ENCODE measurements around the gene AFAP1L1. TPM values are rescaled to one million over a fixed set of nuclear protein-coding genes. Genes with fewer than 3 reads are reported as not detected.

AFAP1L1 gene
- total and polyA plus RNA-seq, 2 of the 13 experiments (the other 11 are each of a cell fraction or from before 2014, with no cell fraction given), result 0.38 to 1.0 TPM

- TF ChIP-seq, protein P1, sequence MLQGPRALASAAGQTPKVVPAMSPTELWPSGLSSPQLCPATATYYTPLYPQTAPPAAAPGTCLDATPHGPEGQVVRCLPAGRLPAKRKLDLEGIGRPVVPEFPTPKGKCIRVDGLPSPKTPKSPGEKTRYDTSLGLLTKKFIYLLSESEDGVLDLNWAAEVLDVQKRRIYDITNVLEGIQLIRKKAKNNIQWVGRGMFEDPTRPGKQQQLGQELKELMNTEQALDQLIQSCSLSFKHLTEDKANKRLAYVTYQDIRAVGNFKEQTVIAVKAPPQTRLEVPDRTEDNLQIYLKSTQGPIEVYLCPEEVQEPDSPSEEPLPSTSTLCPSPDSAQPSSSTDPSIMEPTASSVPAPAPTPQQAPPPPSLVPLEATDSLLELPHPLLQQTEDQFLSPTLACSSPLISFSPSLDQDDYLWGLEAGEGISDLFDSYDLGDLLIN (CRISPR knock-in tag; IDR thresholded peaks at IDR 0.05; ENCODE audit: borderline replicate concordance), result no peak
- TF ChIP-seq HNRNPUL1 (IDR thresholded peaks at IDR 0.05; ENCODE audit: low read depth, low read length) (no peak), SMAD3 (CRISPR knock-in tag; IDR thresholded peaks at IDR 0.05) (no peak), ZNF350 (CRISPR knock-in tag; IDR thresholded peaks at IDR 0.05; ENCODE audit: borderline replicate concordance, low read depth) (no peak), ZNF83 (CRISPR knock-in tag; IDR thresholded peaks at IDR 0.05; ENCODE audit: borderline replicate concordance) (no peak)
- no peaks in the 10 kb centered on the region for H3K79me2 ChIP-seq (ENCODE audit: insufficient read depth, low read length)
- in situ Hi-C loops (cut with HindIII; ENCODE audit: extremely low pct_ligation_motif_present, low pct_unique_long_range_greater_than_20kb), result no loop called here
- no peaks in the 10 kb centered on the region for H3K9me3 ChIP-seq (ENCODE audit: low read length)
- ChIA-PET CTCF (ENCODE audit: low intra/inter-chr PET ratio, low total read pairs) (no interaction called here), POLR2A (interaction anchor here (1.4 kb wide), 1 partner anchor 8 kb away, joined by 8 read pairs; the partner anchor contains the start of gene GRPEL2)
- H3K36me3 ChIP-seq (replicated peaks in 1 of 2; ENCODE audit: control insufficient read depth in 1 of 2, insufficient read depth in 2 of 2, low read length in 2 of 2), result peaks cover 11 to 47% of the 10 kb centered on the region in 2 experiments
- H3K27ac ChIP-seq (ENCODE audit: extremely low read length, insufficient read depth, low read length), result no peak overlapping the region
- H3K4me2 ChIP-seq (ENCODE audit: low read depth, low read length), result no peak overlapping the region
- ATAC-seq (no peak), DNase-seq (ENCODE audit: low spot score) (no peak), FAIRE-seq (no peak)
- 94% methylated on average over 2 of the region's 2 CpGs for WGBS (ENCODE audit: low lambda C conversion rate)
- intact Hi-C loops (cut with micrococcal nuclease; ENCODE audit: unreplicated experiment), result no loop called here
- no peaks in the 10 kb centered on the region for H3K27me3 ChIP-seq (ENCODE audit: control insufficient read depth in 1 of 2, insufficient read depth in 2 of 2, low read length in 2 of 2)
- BruUV-seq (replicated peaks), result no TSS peak
- no peak overlapping the region for H3K4me3 ChIP-seq (replicated peaks in 1 of 3; ENCODE audit: insufficient read depth in 1 of 3, low read depth in 2 of 3, low read length in 3 of 3)
- peaks cover 16% of the 10 kb centered on the region for H3K4me1 ChIP-seq (ENCODE audit: insufficient read depth, low read length)
- 0 out of 2 replicates have a peak, but pooled peaks cover 4% of the 10 kb centered on the region for H4K20me1 ChIP-seq (ENCODE audit: insufficient read depth, low read length)
- H3K9ac ChIP-seq (ENCODE audit: insufficient read depth, low read depth, low read length), result no peak overlapping the region
- H2AFZ ChIP-seq (ENCODE audit: low read length), result no peak overlapping the region
Observed at GRCh38 chr5:149353911-149354310, 82.3 kb downstream of the AFAP1L1 start.

- intact Hi-C loops (cut with micrococcal nuclease; ENCODE audit: unreplicated experiment), result no loop called here
- WGBS (ENCODE audit: low lambda C conversion rate), result 100% methylated on average over 1 of the region's 1 CpG
Observed at GRCh38 chr5:149355688-149356087, 84.0 kb downstream of the AFAP1L1 start.

More at GRCh38 chr5:149355688-149356087, 84.0 kb downstream of the AFAP1L1 start:
- Histone ChIP-seq H3K79me2 (ENCODE audit: insufficient read depth, low read length) (no peaks in the 10 kb centered on the region), H3K4me3 (replicated peaks in 1 of 3; ENCODE audit: insufficient read depth in 1 of 3, low read depth in 2 of 3, low read length in 3 of 3) (no peak overlapping the region), H3K4me2 (ENCODE audit: low read depth, low read length) (no peak overlapping the region), H2AFZ (ENCODE audit: low read length) (no peak overlapping the region), H3K27ac (ENCODE audit: extremely low read length, insufficient read depth, low read length) (no peak overlapping the region), H3K9ac (ENCODE audit: insufficient read depth, low read depth, low read length) (no peak overlapping the region), H4K20me1 (ENCODE audit: insufficient read depth, low read length) (0 out of 2 replicates have a peak, but pooled peaks cover 4% of the 10 kb centered on the region), H3K27me3 (ENCODE audit: control insufficient read depth in 1 of 2, insufficient read depth in 2 of 2, low read length in 2 of 2) (no peaks in the 10 kb centered on the region), H3K36me3 (replicated peaks in 1 of 2; ENCODE audit: control insufficient read depth in 1 of 2, insufficient read depth in 2 of 2, low read length in 2 of 2) (peaks cover 7 to 29% of the 10 kb centered on the region in 2 experiments), H3K4me1 (ENCODE audit: insufficient read depth, low read length) (peaks cover 17% of the 10 kb centered on the region), H3K9me3 (ENCODE audit: low read length) (no peaks in the 10 kb centered on the region)
- no TSS peak for BruUV-seq (replicated peaks)
- ChIA-PET POLR2A (interaction anchor here (1.3 to 3.8 kb wide), 2 partner anchors 10 to 35 kb away, joined by 5 to 32 read pairs; partner anchors contain the start of gene GRPEL2), CTCF (ENCODE audit: low intra/inter-chr PET ratio, low total read pairs) (no interaction called here)
- ATAC-seq (no peak), DNase-seq (ENCODE audit: low spot score) (no peak), FAIRE-seq (no peak)
- no peak for TF ChIP-seq ZMAT5 (CRISPR knock-in tag; IDR thresholded peaks at IDR 0.05; ENCODE audit: borderline replicate concordance, low read depth)
- TF ChIP-seq KLF12 (CRISPR knock-in tag; IDR thresholded peaks at IDR 0.05; ENCODE audit: borderline replicate concordance), result no peak
- no peak for TF ChIP-seq ZNF761 (CRISPR knock-in tag; conservative IDR thresholded peaks at IDR 0.05)
- no peak for TF ChIP-seq AHR (CRISPR knock-in tag; IDR thresholded peaks at IDR 0.05)
- TF ChIP-seq MED1 (CRISPR knock-in tag; IDR thresholded peaks at IDR 0.05), result no peak
- no peak for TF ChIP-seq HIVEP1 (CRISPR knock-in tag; IDR thresholded peaks at IDR 0.05)
- TF ChIP-seq, protein P2, sequence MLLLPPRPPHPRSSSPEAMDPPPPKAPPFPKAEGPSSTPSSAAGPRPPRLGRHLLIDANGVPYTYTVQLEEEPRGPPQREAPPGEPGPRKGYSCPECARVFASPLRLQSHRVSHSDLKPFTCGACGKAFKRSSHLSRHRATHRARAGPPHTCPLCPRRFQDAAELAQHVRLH (CRISPR knock-in tag; IDR thresholded peaks at IDR 0.05; ENCODE audit: borderline replicate concordance, low read depth), result no peak
- TF ChIP-seq ZNF598 (CRISPR knock-in tag; IDR thresholded peaks at IDR 0.05; ENCODE audit: borderline replicate concordance), result no peak
- TF ChIP-seq TARDBP (CRISPR knock-in tag; IDR thresholded peaks at IDR 0.05), result no peak
- TF ChIP-seq MTF1 (CRISPR knock-in tag; IDR thresholded peaks at IDR 0.05), result no peak
- in situ Hi-C loops (cut with HindIII; ENCODE audit: extremely low pct_ligation_motif_present, low pct_unique_long_range_greater_than_20kb), result no loop called here

Measured in HepG2 (cell line).